Liver (tissue), 3 donors: ENCODE results near the gene LMOD3.

Experiments
- CTCF ChIP-seq: fragments of 150-350 bp; IDR thresholded peaks from 2 replicates; pipeline ENCODE4 v1.5.1; 2017; ENCODE audit warnings: improper control_type of control experiment, low read depth, low read length; ENCODE audit not compliant: missing input control
- FOXA1 ChIP-seq: IDR thresholded peaks from 2 replicates; pipeline ENCODE4 v1.6.1; 2016; ENCODE audit warnings: antibody characterized with exemption
- JUND ChIP-seq, 2 donors: IDR thresholded peaks; 2 replicates each; pipeline ENCODE4 v1.6.1; 2016; ENCODE audit warnings: antibody characterized with exemption in 2 of 2
- NR2F2 ChIP-seq: IDR thresholded peaks from 2 replicates; pipeline ENCODE4 v1.6.1; 2016; ENCODE audit warnings: antibody characterized with exemption
- SP1 ChIP-seq: IDR thresholded peaks from 2 replicates; pipeline ENCODE4 v1.6.1; 2018; ENCODE audit warnings: antibody characterized with exemption, mild to moderate bottlenecking
- TAF1 ChIP-seq: conservative IDR thresholded peaks from 2 replicates; pipeline ENCODE4 v1.6.1; 2016; ENCODE audit warnings: antibody characterized with exemption, mild to moderate bottlenecking
- TF ChIP-seq, protein P1 (sequence below): IDR thresholded peaks from 2 replicates; pipeline ENCODE4 v1.6.1; 2016; ENCODE audit warnings: antibody characterized with exemption, mild to moderate bottlenecking
- TF ChIP-seq, protein P2 (sequence below): IDR thresholded peaks from 2 replicates; pipeline ENCODE4 v1.6.1; 2016; ENCODE audit warnings: antibody characterized with exemption
- donor health status: healthy.
- donor health status: healthy.

DNA sequence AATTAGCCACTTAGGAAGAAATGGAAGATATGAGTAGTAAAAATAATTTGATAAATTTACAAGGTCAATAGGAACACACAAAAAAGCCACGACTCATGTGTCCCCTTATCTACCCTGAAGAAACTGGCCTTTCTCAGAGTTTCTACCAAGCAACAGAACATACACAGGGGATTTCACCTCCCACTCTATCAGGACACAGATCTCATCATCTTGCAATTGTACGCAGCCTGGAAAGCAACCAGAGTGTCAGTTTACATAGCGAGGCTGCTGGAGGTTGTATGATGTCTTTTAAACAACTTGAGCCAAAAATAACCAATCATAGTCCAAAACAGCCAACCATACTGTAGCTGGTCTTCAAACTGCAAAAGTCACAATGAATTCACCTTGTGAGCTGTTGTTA is 19.7 kb upstream of the LMOD3 start:
- no peak for TF ChIP-seq NR2F2
- no peak for TF ChIP-seq TAF1
- TF ChIP-seq CTCF = no peak
- TF ChIP-seq, protein P1, sequence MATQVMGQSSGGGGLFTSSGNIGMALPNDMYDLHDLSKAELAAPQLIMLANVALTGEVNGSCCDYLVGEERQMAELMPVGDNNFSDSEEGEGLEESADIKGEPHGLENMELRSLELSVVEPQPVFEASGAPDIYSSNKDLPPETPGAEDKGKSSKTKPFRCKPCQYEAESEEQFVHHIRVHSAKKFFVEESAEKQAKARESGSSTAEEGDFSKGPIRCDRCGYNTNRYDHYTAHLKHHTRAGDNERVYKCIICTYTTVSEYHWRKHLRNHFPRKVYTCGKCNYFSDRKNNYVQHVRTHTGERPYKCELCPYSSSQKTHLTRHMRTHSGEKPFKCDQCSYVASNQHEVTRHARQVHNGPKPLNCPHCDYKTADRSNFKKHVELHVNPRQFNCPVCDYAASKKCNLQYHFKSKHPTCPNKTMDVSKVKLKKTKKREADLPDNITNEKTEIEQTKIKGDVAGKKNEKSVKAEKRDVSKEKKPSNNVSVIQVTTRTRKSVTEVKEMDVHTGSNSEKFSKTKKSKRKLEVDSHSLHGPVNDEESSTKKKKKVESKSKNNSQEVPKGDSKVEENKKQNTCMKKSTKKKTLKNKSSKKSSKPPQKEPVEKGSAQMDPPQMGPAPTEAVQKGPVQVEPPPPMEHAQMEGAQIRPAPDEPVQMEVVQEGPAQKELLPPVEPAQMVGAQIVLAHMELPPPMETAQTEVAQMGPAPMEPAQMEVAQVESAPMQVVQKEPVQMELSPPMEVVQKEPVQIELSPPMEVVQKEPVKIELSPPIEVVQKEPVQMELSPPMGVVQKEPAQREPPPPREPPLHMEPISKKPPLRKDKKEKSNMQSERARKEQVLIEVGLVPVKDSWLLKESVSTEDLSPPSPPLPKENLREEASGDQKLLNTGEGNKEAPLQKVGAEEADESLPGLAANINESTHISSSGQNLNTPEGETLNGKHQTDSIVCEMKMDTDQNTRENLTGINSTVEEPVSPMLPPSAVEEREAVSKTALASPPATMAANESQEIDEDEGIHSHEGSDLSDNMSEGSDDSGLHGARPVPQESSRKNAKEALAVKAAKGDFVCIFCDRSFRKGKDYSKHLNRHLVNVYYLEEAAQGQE = no peak
- no peak for TF ChIP-seq SP1
- TF ChIP-seq, protein P2, sequence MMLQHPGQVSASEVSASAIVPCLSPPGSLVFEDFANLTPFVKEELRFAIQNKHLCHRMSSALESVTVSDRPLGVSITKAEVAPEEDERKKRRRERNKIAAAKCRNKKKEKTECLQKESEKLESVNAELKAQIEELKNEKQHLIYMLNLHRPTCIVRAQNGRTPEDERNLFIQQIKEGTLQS = no peak
- TF ChIP-seq JUND (IDR thresholded peaks at IDR 0.05) = no peak
- TF ChIP-seq FOXA1 = no peak
